Smooth muscle cell (in vitro differentiated cells): ENCODE data around the gene ADAM19. TPM values are rescaled to one million over a fixed set of nuclear protein-coding genes. Genes with fewer than 3 reads are reported as not detected.

Source experiments
- DNase-seq: peaks from one replicate; lab custom pipeline; 2025; ENCODE audit not compliant: unreplicated experiment; lab: John Stamatoyannopoulos, UW
- H2AFZ ChIP-seq: fragments of 200-600 bp; sonication (generic); 2 replicates; pipeline ENCODE4 v1.6.0; 2016; ENCODE audit warnings: antibody characterized with exemption, low read depth, mild to moderate bottlenecking
- H3F3A ChIP-seq: fragments of 200-600 bp; sonication (generic); 2 replicates; pipeline ENCODE4 v1.6.0; 2017; ENCODE audit warnings: antibody characterized with exemption, low read depth
- H3K27ac ChIP-seq: fragments of 200-600 bp; sonication (generic); 2 replicates; pipeline ENCODE4 v1.5.1; 2016; ENCODE audit warnings: low read depth, mild to moderate bottlenecking
- H3K27me3 ChIP-seq: fragments of 200-600 bp; sonication (generic); 2 replicates; pipeline ENCODE4 v1.6.1; 2016; ENCODE audit warnings: low read depth, mild to moderate bottlenecking
- H3K36me3 ChIP-seq: fragments of 200-600 bp; sonication (generic); 2 replicates; pipeline ENCODE4 v1.5.1; 2016; ENCODE audit warnings: low read depth
- H3K4me1 ChIP-seq: fragments of 200-600 bp; sonication (generic); 2 replicates; pipeline ENCODE4 v1.5.1; 2016; ENCODE audit warnings: low read depth
- H3K4me2 ChIP-seq: fragments of 200-600 bp; sonication (generic); 2 replicates; pipeline ENCODE4 v1.6.0; 2016; ENCODE audit warnings: mild to moderate bottlenecking
- H3K4me3 ChIP-seq: fragments of 200-600 bp; sonication (generic); 2 replicates; pipeline ENCODE4 v1.5.1; 2016; ENCODE audit warnings: mild to moderate bottlenecking
- H3K79me2 ChIP-seq: fragments of 200-600 bp; sonication (generic); 2 replicates; pipeline ENCODE4 v1.6.0; 2016; ENCODE audit warnings: low read depth, mild to moderate bottlenecking
- H3K9ac ChIP-seq: fragments of 200-600 bp; sonication (generic); 2 replicates; pipeline ENCODE4 v1.6.0; 2016; ENCODE audit warnings: low read depth
- H3K9me3 ChIP-seq: fragments of 200-600 bp; sonication (generic); replicated peaks from 2 replicates; pipeline ENCODE4 v1.5.1; 2016; ENCODE audit warnings: low read depth
- H4K20me1 ChIP-seq: fragments of 200-600 bp; sonication (generic); 2 replicates; pipeline ENCODE4 v1.6.0; 2016; ENCODE audit warnings: low read depth
- WGBS: methylation state at CpG from one replicate; pipeline ENCODE4 v1.1.7; 2016; ENCODE audit warnings: low lambda C conversion rate; 5-methylcytosine and 5-hydroxymethylcytosine counted together
- polyA plus RNA-seq: library from polyadenylated mRNA; unstranded; fragments of >200 nt; fragmentation: Nextera tagmentation; extraction: Ambion mirVana; gene quantifications from 2 replicates; pipeline ENCODE4 v1.2.1, GENCODE V29; 2016
- total RNA-seq: library from RNA; depleted of rRNA; stranded (reverse); fragments of >200 nt; gene quantifications from 2 replicates; pipeline ENCODE4 v1.2.3, GENCODE V29; 2014
- TF ChIP-seq, protein P1 (sequence below): fragments of 200-600 bp; sonication (generic); IDR thresholded peaks from 2 replicates; pipeline ENCODE4 v1.5.1; 2017; ENCODE audit warnings: borderline replicate concordance, mild to moderate bottlenecking, antibody characterized with exemption; ENCODE audit not compliant: insufficient read depth, poor library complexity, severe bottlenecking

ADAM19 gene
- total and polyA plus RNA-seq, 2 experiments from 2014 or later, result 62.2 to 112 TPM

DNA sequence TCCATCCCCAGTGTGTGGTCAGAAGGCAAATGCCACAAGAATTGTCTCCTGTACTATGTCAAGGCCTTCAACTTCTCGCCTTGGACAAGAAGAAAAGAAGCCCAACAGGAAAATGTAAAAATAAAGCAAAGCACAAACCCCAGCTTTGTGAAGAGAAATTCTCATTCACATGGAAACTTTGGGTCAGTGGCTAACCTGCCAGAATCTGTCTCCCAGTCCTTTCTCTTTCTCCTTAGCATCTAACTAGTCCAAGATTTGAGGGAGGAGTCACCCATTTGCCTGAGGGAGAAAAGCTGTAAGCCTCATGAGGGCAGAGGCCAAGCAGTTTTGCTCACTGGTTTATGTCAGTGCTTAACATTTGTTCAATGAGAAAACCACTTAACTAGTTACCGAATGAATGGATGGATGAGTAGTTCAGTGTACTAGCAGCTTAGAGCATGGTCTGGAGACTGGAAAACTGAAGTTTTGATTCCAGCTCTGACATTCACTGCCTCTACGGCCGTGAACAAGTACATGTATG lies 36.0 kb downstream of the ADAM19 start:
- H3K4me1 ChIP-seq, result peaks cover 19% of the 10 kb centered on the region
- WGBS, result 76% methylated on average over 4 of the region's 4 CpGs
- H3K4me2 ChIP-seq, result no peak overlapping the region
- H3K9ac ChIP-seq, result no peak overlapping the region
- H3F3A ChIP-seq, result peaks cover 12% of the 10 kb centered on the region
- H2AFZ ChIP-seq, result no peak overlapping the region
- no peak overlapping the region for H3K4me3 ChIP-seq
- peaks cover 87% of the 10 kb centered on the region for H3K79me2 ChIP-seq
- H3K27me3 ChIP-seq, result no peaks in the 10 kb centered on the region
- H3K9me3 ChIP-seq, result no peaks in the 10 kb centered on the region
- no peak for DNase-seq
- peak overlapping the region; percentile 22 for H3K27ac ChIP-seq
- peaks cover 95% of the 10 kb centered on the region for H4K20me1 ChIP-seq
- TF ChIP-seq, protein P1, sequence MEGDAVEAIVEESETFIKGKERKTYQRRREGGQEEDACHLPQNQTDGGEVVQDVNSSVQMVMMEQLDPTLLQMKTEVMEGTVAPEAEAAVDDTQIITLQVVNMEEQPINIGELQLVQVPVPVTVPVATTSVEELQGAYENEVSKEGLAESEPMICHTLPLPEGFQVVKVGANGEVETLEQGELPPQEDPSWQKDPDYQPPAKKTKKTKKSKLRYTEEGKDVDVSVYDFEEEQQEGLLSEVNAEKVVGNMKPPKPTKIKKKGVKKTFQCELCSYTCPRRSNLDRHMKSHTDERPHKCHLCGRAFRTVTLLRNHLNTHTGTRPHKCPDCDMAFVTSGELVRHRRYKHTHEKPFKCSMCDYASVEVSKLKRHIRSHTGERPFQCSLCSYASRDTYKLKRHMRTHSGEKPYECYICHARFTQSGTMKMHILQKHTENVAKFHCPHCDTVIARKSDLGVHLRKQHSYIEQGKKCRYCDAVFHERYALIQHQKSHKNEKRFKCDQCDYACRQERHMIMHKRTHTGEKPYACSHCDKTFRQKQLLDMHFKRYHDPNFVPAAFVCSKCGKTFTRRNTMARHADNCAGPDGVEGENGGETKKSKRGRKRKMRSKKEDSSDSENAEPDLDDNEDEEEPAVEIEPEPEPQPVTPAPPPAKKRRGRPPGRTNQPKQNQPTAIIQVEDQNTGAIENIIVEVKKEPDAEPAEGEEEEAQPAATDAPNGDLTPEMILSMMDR, result no peak
- no peaks in the 10 kb centered on the region for H3K36me3 ChIP-seq

DNA sequence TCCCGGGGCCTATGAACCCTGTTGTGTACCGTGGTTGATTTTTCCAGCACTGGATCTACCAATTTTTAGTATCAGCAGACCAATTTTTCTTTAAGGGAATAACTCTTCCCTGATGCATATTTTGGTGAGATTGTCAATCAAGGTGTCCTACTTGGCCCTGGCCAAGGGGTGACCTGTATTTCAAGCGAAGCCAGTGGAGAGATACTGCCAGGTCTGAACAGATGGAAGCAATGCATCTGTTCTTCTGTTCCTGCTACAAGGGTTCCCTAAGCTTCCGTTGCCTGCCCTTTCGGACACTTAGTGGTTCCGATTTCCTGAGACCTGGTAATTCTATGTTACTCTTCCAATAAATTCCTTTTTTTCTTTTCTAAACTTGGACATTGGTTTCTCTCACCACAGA lies 37.3 kb downstream of the ADAM19 start:
- peaks cover 93% of the 10 kb centered on the region for H4K20me1 ChIP-seq
- no peaks in the 10 kb centered on the region for H3K9me3 ChIP-seq
- TF ChIP-seq, protein P1, result no peak
- H3K27ac ChIP-seq, result no peak overlapping the region
- H3K4me2 ChIP-seq, result no peak overlapping the region
- H3F3A ChIP-seq, result peaks cover 1% of the 10 kb centered on the region
- H3K27me3 ChIP-seq, result no peaks in the 10 kb centered on the region
- H2AFZ ChIP-seq, result no peak overlapping the region
- no peak overlapping the region for H3K4me3 ChIP-seq
- H3K9ac ChIP-seq, result no peak overlapping the region
- peaks cover 78% of the 10 kb centered on the region for H3K79me2 ChIP-seq
- peaks cover 19% of the 10 kb centered on the region for H3K4me1 ChIP-seq
- WGBS, result 98% methylated on average over 6 of the region's 6 CpGs
- H3K36me3 ChIP-seq, result no peaks in the 10 kb centered on the region
- no peak for DNase-seq

DNA sequence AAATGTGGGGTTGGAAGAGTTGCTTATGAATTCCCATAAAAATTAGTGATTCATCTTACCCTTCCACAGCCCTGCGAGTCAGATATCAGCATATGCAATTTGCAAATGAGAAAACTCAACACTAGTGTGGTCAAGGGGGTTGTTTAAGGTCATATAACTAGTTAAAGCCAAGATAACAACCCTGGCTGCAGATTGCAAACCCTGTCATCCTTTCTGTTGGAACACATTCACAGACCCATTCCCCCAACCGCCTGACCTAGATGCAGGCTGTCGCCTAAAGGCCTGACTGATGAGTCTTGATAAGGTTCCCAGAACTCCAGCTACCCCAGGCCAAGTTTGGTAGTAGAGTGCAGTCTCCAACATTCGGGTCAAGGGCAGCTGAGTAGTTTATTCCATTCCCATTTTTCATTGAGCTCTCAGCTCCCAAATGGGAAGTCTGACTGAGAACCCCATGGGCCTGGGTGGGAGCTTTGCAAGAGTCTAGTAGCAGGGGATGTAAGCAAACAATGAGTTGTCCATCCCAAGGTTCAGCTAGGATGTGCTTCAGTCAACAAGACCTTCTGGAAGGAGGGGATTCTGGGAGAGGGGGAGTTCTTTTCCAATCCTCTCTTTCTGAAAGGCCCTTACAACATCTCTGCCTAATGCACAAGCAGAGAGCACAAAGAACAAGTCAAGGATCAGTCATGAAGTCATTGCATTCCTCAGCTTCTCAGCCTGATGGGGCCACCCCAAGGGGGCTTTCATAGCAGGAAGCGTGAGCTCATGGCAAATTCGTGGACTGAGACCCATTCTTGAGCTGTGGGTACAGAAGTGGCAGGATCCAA lies 40.3 kb downstream of the ADAM19 start:
- no peaks in the 10 kb centered on the region for H3F3A ChIP-seq
- peaks cover 7% of the 10 kb centered on the region for H3K36me3 ChIP-seq
- no peaks in the 10 kb centered on the region for H3K4me1 ChIP-seq
- H3K79me2 ChIP-seq, result peaks cover 57% of the 10 kb centered on the region
- no peak overlapping the region for H3K9ac ChIP-seq
- no peak overlapping the region for H3K4me3 ChIP-seq
- H3K9me3 ChIP-seq, result no peaks in the 10 kb centered on the region
- no peak for DNase-seq
- 40% methylated on average over 6 of the region's 6 CpGs for WGBS
- TF ChIP-seq, protein P1, result no peak
- peak overlapping the region; percentile 23 for H3K4me2 ChIP-seq
- H3K27ac ChIP-seq, result peak overlapping the region; percentile 46
- no peaks in the 10 kb centered on the region for H3K27me3 ChIP-seq
- peaks cover 93% of the 10 kb centered on the region for H4K20me1 ChIP-seq
- H2AFZ ChIP-seq, result no peak overlapping the region
